Measurements from ENCODE around the gene SEMA3C.

Gene SEMA3C

GRCh38 chr7:80918909-80919721, at the start of gene SEMA3C:
Gene SEMA3C (minus strand): TSS chr7:80919051. CDS start chr7:80916781, 2,270 bp downstream.
- in situ Hi-C loops (cut with HindIII; ENCODE audit: low sequenced_read_pairs): loop anchor here (25.0 kb wide), 1 partner anchor 518 kb away; no protein-coding TSS in a partner anchor
- peak within 1 kb of the TSS; percentile 90 for H3K4me3 ChIP-seq (ENCODE audit: low read depth, low read length)
- peak; percentile 91 for DNase-seq (ENCODE audit: low read depth)
- TF ChIP-seq CTCF (IDR thresholded peaks at IDR 0.05; ENCODE audit: low read depth, low read length, missing control alignments): no peak

GRCh38 chr7:80968606-80969005, 49.8 kb upstream of the SEMA3C start:
- no peak for DNase-seq (ENCODE audit: low read depth)
- no peak overlapping the region for H3K4me3 ChIP-seq (ENCODE audit: low read depth, low read length)
- in situ Hi-C loops (cut with HindIII; ENCODE audit: low sequenced_read_pairs): no loop called here
- no peak for TF ChIP-seq CTCF (IDR thresholded peaks at IDR 0.05; ENCODE audit: low read depth, low read length, missing control alignments)

- H3K4me3 ChIP-seq (ENCODE audit: low read depth, low read length): no peak overlapping the region
- in situ Hi-C loops (cut with HindIII; ENCODE audit: low sequenced_read_pairs): no loop called here
- DNase-seq (ENCODE audit: low read depth): no peak
- TF ChIP-seq CTCF (IDR thresholded peaks at IDR 0.05; ENCODE audit: low read depth, low read length, missing control alignments): no peak
These were observed 49.1 kb upstream of the SEMA3C start for GRCh38 chr7:80967917-80968297.

- DNase-seq (ENCODE audit: low read depth): peak; percentile 62
- H3K4me3 ChIP-seq (ENCODE audit: low read depth, low read length): no peak overlapping the region
- in situ Hi-C loops (cut with HindIII; ENCODE audit: low sequenced_read_pairs): no loop called here
- TF ChIP-seq CTCF (IDR thresholded peaks at IDR 0.05; ENCODE audit: low read depth, low read length, missing control alignments): no peak
These were observed 48.4 kb upstream of the SEMA3C start for GRCh38 chr7:80967071-80967916.

GRCh38 chr7:80960244-80960795, 41.5 kb upstream of the SEMA3C start:
- in situ Hi-C loops (cut with HindIII; ENCODE audit: low sequenced_read_pairs): no loop called here
- H3K4me3 ChIP-seq (ENCODE audit: low read depth, low read length): no peak overlapping the region
- no peak for TF ChIP-seq CTCF (IDR thresholded peaks at IDR 0.05; ENCODE audit: low read depth, low read length, missing control alignments)
- DNase-seq (ENCODE audit: low read depth): no peak

- in situ Hi-C loops (cut with HindIII; ENCODE audit: low sequenced_read_pairs): no loop called here
- no peak for TF ChIP-seq CTCF (IDR thresholded peaks at IDR 0.05; ENCODE audit: low read depth, low read length, missing control alignments)
These were observed 38.5 kb upstream of the SEMA3C start for GRCh38 chr7:80957226-80957777.

More at GRCh38 chr7:80957226-80957777, 38.5 kb upstream of the SEMA3C start:
- DNase-seq (ENCODE audit: low read depth): no peak
- H3K4me3 ChIP-seq (ENCODE audit: low read depth, low read length): no peak overlapping the region

Data from astrocyte of the cerebellum (primary cell).